Mesenteric fat pad (tissue), 1 donor: ENCODE results near the gene CCL27. TPM values are rescaled to one million over a fixed set of nuclear protein-coding genes. Genes with fewer than 3 reads are reported as not detected.
A peak's percentile ranks its signal among the peaks of the same experiment; 100 is the strongest.

Source experiments
- DNase-seq: peaks from one replicate; pipeline ENCODE4 v3.0.0-alpha.2; 2020; ENCODE audit warnings: low spot score
- long read RNA-seq: library from polyadenylated mRNA; unstranded; transcript quantifications from one replicate; pipeline ENCODE4 v2.0.0, GENCODE V29; 2020
- total RNA-seq: library from RNA; stranded (reverse); fragmentation: NEBNext Ultra II Directional; extraction: Animal tissue kit (Norgen Biotek cat#: 25700); gene quantifications from one replicate; pipeline ENCODE4 v1.2.1, GENCODE V29; 2021
- donor health status: DM: yes; HTN: yes; CAD: no.

The CCL27 gene
- total RNA-seq: not detected
- long read RNA-seq: 0 reads

- DNase-seq: no peak
These were observed at the start of gene CCL27 for GRCh38 chr9:34662526-34663302. TSS of gene CCL27 (minus strand) at chr9:34662657. CDS start at chr9:34662633, 24 bp downstream.

- DNase-seq: no peak
These were observed 49.7 kb upstream of the CCL27 start for GRCh38 chr9:34712140-34712539.

GRCh38 chr9:34710023-34710422, 47.6 kb upstream of the CCL27 start, which contains the start of gene CCL21:
TSS of gene CCL21 (minus strand) at chr9:34710136. CDS start at chr9:34710066, 70 bp downstream.
- peak; percentile 59 for DNase-seq

- DNase-seq: peak; percentile 68
These were observed 46.9 kb upstream of the CCL27 start for GRCh38 chr9:34709196-34709978.

GRCh38 chr9:34707130-34707529, 44.7 kb upstream of the CCL27 start:
- peak; percentile 45 for DNase-seq

GRCh38 chr9:34701769-34702736, 39.6 kb upstream of the CCL27 start:
- DNase-seq: peak; percentile 95

- DNase-seq: peak; percentile 92
These were observed 38.7 kb upstream of the CCL27 start for GRCh38 chr9:34701023-34701768.

- no peak for DNase-seq
These were observed 32.4 kb upstream of the CCL27 start for GRCh38 chr9:34694811-34695210.

GRCh38 chr9:34693560-34693959, 31.1 kb upstream of the CCL27 start:
- DNase-seq: no peak

- no peak for DNase-seq
These were observed 29.5 kb upstream of the CCL27 start for GRCh38 chr9:34691936-34692315.

- no peak for DNase-seq
These were observed 28.8 kb upstream of the CCL27 start, which contains the start of gene CCL19 for GRCh38 chr9:34690983-34691935. TSS of gene CCL19 (minus strand) at chr9:34691276. CDS start at chr9:34691139, 137 bp downstream.

GRCh38 chr9:34689512-34689911, 27.1 kb upstream of the CCL27 start:
- no peak for DNase-seq

- no peak for DNase-seq
These were observed 26.6 kb upstream of the CCL27 start for GRCh38 chr9:34689116-34689470.

- DNase-seq: no peak
These were observed 26.1 kb upstream of the CCL27 start for GRCh38 chr9:34688329-34689115.

- DNase-seq: no peak
These were observed 25.0 kb upstream of the CCL27 start for GRCh38 chr9:34687276-34688030.

GRCh38 chr9:34686732-34687131, 24.3 kb upstream of the CCL27 start:
- DNase-seq: no peak

- DNase-seq: no peak
These were observed 23.8 kb upstream of the CCL27 start for GRCh38 chr9:34686231-34686630.

GRCh38 chr9:34685591-34685990, 23.1 kb upstream of the CCL27 start:
- DNase-seq: no peak
